GM18951 (cell line): ENCODE measurements around the gene PSME4.
"Not testable (repeated sequence)": the region's sequence is repeated elsewhere in the genome, so short reads cannot be mapped to it uniquely, and the experiment has no call there.

Experiments used
- POLR2A ChIP-seq: IDR thresholded peaks from 4 replicates; pipeline ENCODE4 v1.6.1; 2011; ENCODE audit warnings: mild to moderate bottlenecking; ENCODE audit not compliant: insufficient read length, insufficient read depth; ENCODE audit errors: extremely low read depth
- in situ Hi-C: fragments of 300-500 bp; cut with MboI; formaldehyde crosslinking; loops from one replicate; pipeline ENCODE4 v1.12.0; 2022; ENCODE audit warnings: low sequenced_read_pairs, mixed read lengths, inconsistent platforms; ENCODE audit not compliant: unreplicated experiment

The PSME4 gene

GRCh38 chr2:53945538-53945937, 25.3 kb downstream of the PSME4 start:
- TF ChIP-seq POLR2A: no peak
- in situ Hi-C loops: no loop called here

DNA sequence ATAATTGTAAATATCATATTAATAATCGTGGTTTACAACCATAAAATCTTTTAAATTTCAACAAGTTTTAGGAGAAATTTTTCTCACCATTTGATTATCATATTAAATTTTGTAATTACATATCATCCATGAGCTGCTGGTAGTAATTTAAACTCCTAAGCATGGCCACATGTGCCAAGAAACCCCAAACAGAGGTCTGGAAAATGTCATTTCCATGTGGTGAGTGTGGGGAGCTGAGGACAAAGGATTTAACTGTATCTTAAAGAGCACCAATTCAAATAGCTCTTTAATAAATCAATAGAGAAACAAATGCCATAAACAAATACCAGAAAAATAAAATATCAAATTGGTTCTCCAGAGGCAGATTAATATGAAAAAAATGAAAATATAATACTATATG, 26.3 kb downstream of the PSME4 start:
- in situ Hi-C loops: no loop called here
- TF ChIP-seq POLR2A: no peak

DNA sequence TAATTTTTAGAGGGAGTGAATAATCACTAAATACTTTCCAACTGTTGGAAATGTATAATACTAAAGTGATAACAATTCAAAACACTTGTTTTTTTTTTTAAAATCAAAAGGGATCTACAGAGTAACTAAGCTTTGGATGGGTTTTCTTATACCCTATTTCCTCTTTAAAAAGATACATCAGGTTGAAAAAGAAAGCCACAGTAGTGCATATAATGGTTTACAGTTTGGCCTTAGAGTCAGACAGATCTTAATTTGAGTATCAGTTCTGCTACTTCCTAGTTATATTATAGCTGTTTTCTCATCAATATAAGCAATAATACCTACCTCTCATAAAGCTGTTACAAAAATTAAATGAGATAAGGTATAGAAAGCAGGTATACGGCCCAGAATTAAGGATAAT, 28.5 kb downstream of the PSME4 start:
- no peak for TF ChIP-seq POLR2A
- in situ Hi-C loops: no loop called here

GRCh38 chr2:53941749-53942148, 29.0 kb downstream of the PSME4 start:
- in situ Hi-C loops: no loop called here
- no peak for TF ChIP-seq POLR2A

DNA sequence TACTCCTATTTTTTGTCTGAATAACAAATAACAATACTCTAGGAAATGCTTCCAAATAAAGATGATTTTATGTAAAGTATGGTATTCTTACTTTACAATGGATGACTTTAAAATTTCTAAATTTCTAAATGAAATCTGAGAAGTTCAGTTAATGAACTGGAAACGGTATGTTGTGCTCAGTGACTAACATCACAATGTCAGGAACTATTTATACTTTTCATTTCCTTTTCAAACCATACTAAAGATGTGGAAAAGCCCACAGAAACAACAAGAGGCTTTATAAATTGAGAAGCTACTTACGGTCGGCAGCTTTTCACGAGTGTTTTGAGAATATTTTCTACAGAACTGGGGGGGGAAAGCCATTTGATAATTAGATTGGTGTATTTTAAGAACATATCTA, 31.1 kb downstream of the PSME4 start:
- in situ Hi-C loops: no loop called here
- TF ChIP-seq POLR2A: no peak

GRCh38 chr2:53938904-53939303, 31.9 kb downstream of the PSME4 start:
- in situ Hi-C loops: no loop called here
- no peak for TF ChIP-seq POLR2A

- no peak for TF ChIP-seq POLR2A
- in situ Hi-C loops: no loop called here
These were observed 37.5 kb downstream of the PSME4 start for GRCh38 chr2:53933329-53933728.

- in situ Hi-C loops: not testable (repeated sequence)
These were observed 44.5 kb downstream of the PSME4 start for GRCh38 chr2:53926321-53926720.

DNA sequence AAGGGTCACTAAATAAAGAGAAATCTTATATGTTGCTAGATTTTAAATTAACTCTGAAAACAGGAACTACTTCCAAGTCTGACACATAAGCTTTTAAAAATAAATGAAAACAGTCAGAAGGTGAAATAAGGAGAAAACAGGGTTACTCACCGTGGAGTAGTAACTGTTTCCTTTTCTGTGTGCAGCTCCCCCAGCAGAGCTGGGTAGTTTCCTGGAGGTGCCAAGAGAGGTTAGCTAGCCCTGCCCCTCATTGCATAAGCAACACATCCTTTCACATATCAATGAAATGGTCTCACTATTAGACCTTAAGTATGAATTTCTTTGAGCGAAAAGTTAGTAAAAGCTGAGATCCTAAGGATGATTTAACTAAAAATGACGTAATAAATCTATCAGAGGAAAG, 57.1 kb downstream of the PSME4 start:
- in situ Hi-C loops: no loop called here
- no peak for TF ChIP-seq POLR2A

GRCh38 chr2:53911434-53912189, 59.2 kb downstream of the PSME4 start:
- in situ Hi-C loops: no loop called here
- no peak for TF ChIP-seq POLR2A

- TF ChIP-seq POLR2A: no peak
- in situ Hi-C loops: no loop called here
These were observed 63.2 kb downstream of the PSME4 start for GRCh38 chr2:53907582-53907981.

GRCh38 chr2:53905396-53905795, 65.4 kb downstream of the PSME4 start:
- TF ChIP-seq POLR2A: no peak
- in situ Hi-C loops: no loop called here

GRCh38 chr2:53903011-53903410, 67.8 kb downstream of the PSME4 start:
- in situ Hi-C loops: no loop called here

GRCh38 chr2:53901192-53901591, 69.6 kb downstream of the PSME4 start:
- in situ Hi-C loops: no loop called here

More at GRCh38 chr2:53903011-53903410, 67.8 kb downstream of the PSME4 start:
- no peak for TF ChIP-seq POLR2A

DNA sequence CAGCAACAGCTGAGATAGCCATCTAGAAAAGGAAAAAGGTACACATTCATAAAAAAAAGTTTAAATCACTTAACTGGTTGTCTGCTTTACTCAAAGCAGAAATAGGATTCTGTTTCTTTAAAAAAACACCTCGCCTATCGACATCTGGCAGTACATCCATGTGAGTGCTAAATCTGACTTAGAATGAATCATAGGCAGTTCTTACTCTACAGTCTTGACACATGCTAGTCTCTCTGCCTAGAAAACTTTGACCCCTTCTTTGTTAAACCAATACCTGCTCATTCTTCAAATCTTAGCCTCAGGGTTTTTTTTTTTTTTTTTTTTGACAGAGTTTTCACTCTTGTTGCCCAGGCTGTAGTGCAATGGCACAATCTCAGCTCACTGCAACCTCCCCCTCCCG, 73.9 kb downstream of the PSME4 start:
- TF ChIP-seq POLR2A: no peak
- in situ Hi-C loops: no loop called here

More at GRCh38 chr2:53901192-53901591, 69.6 kb downstream of the PSME4 start:
- TF ChIP-seq POLR2A: no peak
